ENCODE results near the gene NINJ1. TPM values are rescaled to one million over a fixed set of nuclear protein-coding genes. Genes with fewer than 3 reads are reported as not detected.

Gene NINJ1
- total and polyA plus RNA-seq, 2 of the 13 experiments (the other 11 are each of a cell fraction or from before 2014, with no cell fraction given): 81.2 to 92.1 TPM

DNA sequence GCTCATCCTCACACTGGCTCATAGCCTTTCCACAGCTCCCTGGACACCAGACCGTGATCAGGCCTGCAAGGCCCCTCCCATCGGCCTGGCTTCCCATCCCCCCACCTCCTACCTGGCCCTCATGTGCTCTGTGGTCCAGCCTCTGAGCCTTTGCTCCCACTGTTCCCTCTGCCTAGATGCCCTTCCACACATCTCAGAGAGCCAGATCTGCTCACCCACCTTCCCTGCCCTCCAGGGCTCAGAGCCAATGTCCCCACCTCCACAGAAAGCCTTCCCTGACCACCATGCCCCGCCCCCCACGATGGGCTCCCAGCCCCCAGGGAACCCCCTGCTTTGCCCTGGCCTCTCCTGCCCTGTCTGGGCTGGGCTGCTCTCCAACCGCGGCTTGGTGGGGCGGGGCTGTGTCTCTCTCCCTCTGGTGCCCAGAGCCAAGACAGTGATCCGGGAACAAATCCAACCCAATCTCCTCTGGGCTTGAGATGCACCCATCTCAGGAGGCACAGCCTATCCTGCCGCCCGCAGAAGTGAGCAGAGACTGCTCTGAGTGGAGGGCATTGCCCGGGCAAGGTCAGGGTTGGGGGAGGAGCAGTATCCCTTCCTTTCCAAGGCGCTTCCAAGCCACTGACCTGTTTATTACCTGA lies 1.6 kb downstream of the NINJ1 start (continued):
- TF ChIP-seq BHLHE40 (IDR thresholded peaks at IDR 0.05; ENCODE audit: low read length) (no peak), MEF2D (CRISPR knock-in tag; IDR thresholded peaks at IDR 0.05) (no peak), KDM3A (CRISPR knock-in tag; IDR thresholded peaks at IDR 0.05; ENCODE audit: low read depth) (no peak), HIVEP1 (CRISPR knock-in tag; IDR thresholded peaks at IDR 0.05) (0 out of 2 replicates have a peak, but pooled peaks have one; percentile 24), MEIS1 (CRISPR knock-in tag; IDR thresholded peaks at IDR 0.05; ENCODE audit: borderline replicate concordance) (peak; percentile 58; the same call in 1 of the 2 replicates), PHF20 (CRISPR knock-in tag; IDR thresholded peaks at IDR 0.05) (no peak), YEATS2 (CRISPR knock-in tag; IDR thresholded peaks at IDR 0.05; ENCODE audit: borderline replicate concordance) (no peak), SIN3A (IDR thresholded peaks at IDR 0.05; ENCODE audit: borderline replicate concordance, low read depth, low read length) (0 out of 2 replicates have a peak, but pooled peaks have one; percentile 26), RFXANK (CRISPR knock-in tag; IDR thresholded peaks at IDR 0.05) (no peak), TP53 (CRISPR knock-in tag; conservative IDR thresholded peaks at IDR 0.05) (no peak), ZNF891 (CRISPR knock-in tag; IDR thresholded peaks at IDR 0.05) (0 out of 2 replicates have a peak, but pooled peaks have one; percentile 18), ZNF746 (CRISPR knock-in tag; IDR thresholded peaks at IDR 0.05) (no peak), CCDC6 (CRISPR knock-in tag; IDR thresholded peaks at IDR 0.05) (no peak), FOXK2 (IDR thresholded peaks at IDR 0.05) (no peak), IKZF4 (CRISPR knock-in tag; IDR thresholded peaks at IDR 0.05; ENCODE audit: borderline replicate concordance, low read depth, not compliant biosample characterization) (no peak), PCBP2 (optimal IDR thresholded peaks at IDR 0.05; ENCODE audit: low read depth, low read length, poor library complexity, severe bottlenecking) (no peak), HBP1 (CRISPR knock-in tag; IDR thresholded peaks at IDR 0.05; ENCODE audit: low read depth) (no peak), ZNF614 (CRISPR knock-in tag; IDR thresholded peaks at IDR 0.05; ENCODE audit: borderline replicate concordance) (no peak), NFE2L1 (CRISPR knock-in tag; IDR thresholded peaks at IDR 0.05; ENCODE audit: borderline replicate concordance) (no peak), FOXK1 (CRISPR knock-in tag; IDR thresholded peaks at IDR 0.05; ENCODE audit: borderline replicate concordance, low read depth) (no peak), ZNF430 (CRISPR knock-in tag; IDR thresholded peaks at IDR 0.05) (no peak)
- TF ChIP-seq, protein P1, sequence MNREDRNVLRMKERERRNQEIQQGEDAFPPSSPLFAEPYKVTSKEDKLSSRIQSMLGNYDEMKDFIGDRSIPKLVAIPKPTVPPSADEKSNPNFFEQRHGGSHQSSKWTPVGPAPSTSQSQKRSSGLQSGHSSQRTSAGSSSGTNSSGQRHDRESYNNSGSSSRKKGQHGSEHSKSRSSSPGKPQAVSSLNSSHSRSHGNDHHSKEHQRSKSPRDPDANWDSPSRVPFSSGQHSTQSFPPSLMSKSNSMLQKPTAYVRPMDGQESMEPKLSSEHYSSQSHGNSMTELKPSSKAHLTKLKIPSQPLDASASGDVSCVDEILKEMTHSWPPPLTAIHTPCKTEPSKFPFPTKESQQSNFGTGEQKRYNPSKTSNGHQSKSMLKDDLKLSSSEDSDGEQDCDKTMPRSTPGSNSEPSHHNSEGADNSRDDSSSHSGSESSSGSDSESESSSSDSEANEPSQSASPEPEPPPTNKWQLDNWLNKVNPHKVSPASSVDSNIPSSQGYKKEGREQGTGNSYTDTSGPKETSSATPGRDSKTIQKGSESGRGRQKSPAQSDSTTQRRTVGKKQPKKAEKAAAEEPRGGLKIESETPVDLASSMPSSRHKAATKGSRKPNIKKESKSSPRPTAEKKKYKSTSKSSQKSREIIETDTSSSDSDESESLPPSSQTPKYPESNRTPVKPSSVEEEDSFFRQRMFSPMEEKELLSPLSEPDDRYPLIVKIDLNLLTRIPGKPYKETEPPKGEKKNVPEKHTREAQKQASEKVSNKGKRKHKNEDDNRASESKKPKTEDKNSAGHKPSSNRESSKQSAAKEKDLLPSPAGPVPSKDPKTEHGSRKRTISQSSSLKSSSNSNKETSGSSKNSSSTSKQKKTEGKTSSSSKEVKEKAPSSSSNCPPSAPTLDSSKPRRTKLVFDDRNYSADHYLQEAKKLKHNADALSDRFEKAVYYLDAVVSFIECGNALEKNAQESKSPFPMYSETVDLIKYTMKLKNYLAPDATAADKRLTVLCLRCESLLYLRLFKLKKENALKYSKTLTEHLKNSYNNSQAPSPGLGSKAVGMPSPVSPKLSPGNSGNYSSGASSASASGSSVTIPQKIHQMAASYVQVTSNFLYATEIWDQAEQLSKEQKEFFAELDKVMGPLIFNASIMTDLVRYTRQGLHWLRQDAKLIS (CRISPR knock-in tag; IDR thresholded peaks at IDR 0.05): 0 out of 2 replicates have a peak, but pooled peaks have one; percentile 6
- TF ChIP-seq, protein P2, sequence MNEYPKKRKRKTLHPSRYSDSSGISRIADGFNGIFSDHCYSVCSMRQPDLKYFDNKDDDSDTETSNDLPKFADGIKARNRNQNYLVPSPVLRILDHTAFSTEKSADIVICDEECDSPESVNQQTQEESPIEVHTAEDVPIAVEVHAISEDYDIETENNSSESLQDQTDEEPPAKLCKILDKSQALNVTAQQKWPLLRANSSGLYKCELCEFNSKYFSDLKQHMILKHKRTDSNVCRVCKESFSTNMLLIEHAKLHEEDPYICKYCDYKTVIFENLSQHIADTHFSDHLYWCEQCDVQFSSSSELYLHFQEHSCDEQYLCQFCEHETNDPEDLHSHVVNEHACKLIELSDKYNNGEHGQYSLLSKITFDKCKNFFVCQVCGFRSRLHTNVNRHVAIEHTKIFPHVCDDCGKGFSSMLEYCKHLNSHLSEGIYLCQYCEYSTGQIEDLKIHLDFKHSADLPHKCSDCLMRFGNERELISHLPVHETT (CRISPR knock-in tag; conservative IDR thresholded peaks at IDR 0.05): no peak
- TF ChIP-seq, protein P3, sequence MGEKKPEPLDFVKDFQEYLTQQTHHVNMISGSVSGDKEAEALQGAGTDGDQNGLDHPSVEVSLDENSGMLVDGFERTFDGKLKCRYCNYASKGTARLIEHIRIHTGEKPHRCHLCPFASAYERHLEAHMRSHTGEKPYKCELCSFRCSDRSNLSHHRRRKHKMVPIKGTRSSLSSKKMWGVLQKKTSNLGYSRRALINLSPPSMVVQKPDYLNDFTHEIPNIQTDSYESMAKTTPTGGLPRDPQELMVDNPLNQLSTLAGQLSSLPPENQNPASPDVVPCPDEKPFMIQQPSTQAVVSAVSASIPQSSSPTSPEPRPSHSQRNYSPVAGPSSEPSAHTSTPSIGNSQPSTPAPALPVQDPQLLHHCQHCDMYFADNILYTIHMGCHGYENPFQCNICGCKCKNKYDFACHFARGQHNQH (CRISPR knock-in tag; IDR thresholded peaks at IDR 0.05): no peak
